H1 (cell line): ENCODE results near the gene SPEN. TPM values are rescaled to one million over a fixed set of nuclear protein-coding genes. Genes with fewer than 3 reads are reported as not detected.

Source experiments
- HDAC6 ChIP-seq: IDR thresholded peaks from one replicate; pipeline ENCODE4 v1.7.1; 2012; ENCODE audit warnings: low read depth, mild to moderate bottlenecking, inconsistent platforms, low read length, moderate library complexity
- SAP30 ChIP-seq: fragments of 300-600 bp; sonication (generic); IDR thresholded peaks from 2 replicates; pipeline ENCODE4 v1.7.1; 2012; ENCODE audit warnings: low read length, moderate library complexity, mild to moderate bottlenecking, inconsistent platforms; ENCODE audit not compliant: insufficient read depth, insufficient replicate concordance
- SRF ChIP-seq: IDR thresholded peaks from 2 replicates; pipeline ENCODE4 v1.6.1; 2011; ENCODE audit warnings: mild to moderate bottlenecking, low read depth, low read length, moderate library complexity
- TBP ChIP-seq: IDR thresholded peaks from 2 replicates; pipeline ENCODE4 v1.6.1; 2011; ENCODE audit warnings: low read depth, low read length, improper control_type of control experiment
- polyA plus RNA-seq, 7 experiments: library from polyadenylated mRNA; depleted of rRNA in 3 of 7; stranded (reverse) in 5 of 7; unstranded in 2 of 7; fragments of >200 nt in 5 of 7; fragments of 200-250 nt in 2 of 7; gene quantifications; 1 replicate in 5 of 7; 2 replicates in 1 of 7; 4 replicates in 1 of 7; pipeline versions ENCODE4 v1.2.1 to v1.2.3, GENCODE V29; 2011 to 2013; ENCODE audit warnings: missing spikeins in 2 of 7, mixed read lengths in 2 of 7
- total RNA-seq: library from RNA; stranded (reverse); fragmentation: NEBNext Ultra II Directional; extraction: Animal tissue kit (Norgen Biotek cat#: 25700); gene quantifications from 2 replicates; pipeline ENCODE4 v1.2.1, GENCODE V29; 2021
- TF ChIP-seq, protein P1 (sequence below): fragments of 300-600 bp; sonication (generic); IDR thresholded peaks from 2 replicates; pipeline ENCODE4 v1.7.1; 2012; ENCODE audit warnings: low read length, moderate library complexity, mild to moderate bottlenecking, inconsistent platforms; ENCODE audit not compliant: insufficient replicate concordance
- TF ChIP-seq, protein P2 (sequence below), 3 experiments: IDR thresholded peaks; 1 replicate in 2 of 3; 2 replicates in 1 of 3; pipeline versions ENCODE4 v1.5.1 to v1.6.1; 2011; ENCODE audit warnings: low read length in 3 of 3, mild to moderate bottlenecking in 3 of 3, inconsistent platforms in 2 of 3, low read depth in 1 of 3, moderate library complexity in 1 of 3; ENCODE audit not compliant: insufficient read depth in 1 of 3; ENCODE audit errors: control extremely low read depth in 1 of 3

The SPEN gene
- total and polyA plus RNA-seq, 2 of the 8 experiments (the other 6 are each of a cell fraction or from before 2014, with no cell fraction given): 12.5 to 52.1 TPM

GRCh38 chr1:15885701-15886610 lies 38.4 kb downstream of the SPEN start (continued):
- TF ChIP-seq, protein P1, sequence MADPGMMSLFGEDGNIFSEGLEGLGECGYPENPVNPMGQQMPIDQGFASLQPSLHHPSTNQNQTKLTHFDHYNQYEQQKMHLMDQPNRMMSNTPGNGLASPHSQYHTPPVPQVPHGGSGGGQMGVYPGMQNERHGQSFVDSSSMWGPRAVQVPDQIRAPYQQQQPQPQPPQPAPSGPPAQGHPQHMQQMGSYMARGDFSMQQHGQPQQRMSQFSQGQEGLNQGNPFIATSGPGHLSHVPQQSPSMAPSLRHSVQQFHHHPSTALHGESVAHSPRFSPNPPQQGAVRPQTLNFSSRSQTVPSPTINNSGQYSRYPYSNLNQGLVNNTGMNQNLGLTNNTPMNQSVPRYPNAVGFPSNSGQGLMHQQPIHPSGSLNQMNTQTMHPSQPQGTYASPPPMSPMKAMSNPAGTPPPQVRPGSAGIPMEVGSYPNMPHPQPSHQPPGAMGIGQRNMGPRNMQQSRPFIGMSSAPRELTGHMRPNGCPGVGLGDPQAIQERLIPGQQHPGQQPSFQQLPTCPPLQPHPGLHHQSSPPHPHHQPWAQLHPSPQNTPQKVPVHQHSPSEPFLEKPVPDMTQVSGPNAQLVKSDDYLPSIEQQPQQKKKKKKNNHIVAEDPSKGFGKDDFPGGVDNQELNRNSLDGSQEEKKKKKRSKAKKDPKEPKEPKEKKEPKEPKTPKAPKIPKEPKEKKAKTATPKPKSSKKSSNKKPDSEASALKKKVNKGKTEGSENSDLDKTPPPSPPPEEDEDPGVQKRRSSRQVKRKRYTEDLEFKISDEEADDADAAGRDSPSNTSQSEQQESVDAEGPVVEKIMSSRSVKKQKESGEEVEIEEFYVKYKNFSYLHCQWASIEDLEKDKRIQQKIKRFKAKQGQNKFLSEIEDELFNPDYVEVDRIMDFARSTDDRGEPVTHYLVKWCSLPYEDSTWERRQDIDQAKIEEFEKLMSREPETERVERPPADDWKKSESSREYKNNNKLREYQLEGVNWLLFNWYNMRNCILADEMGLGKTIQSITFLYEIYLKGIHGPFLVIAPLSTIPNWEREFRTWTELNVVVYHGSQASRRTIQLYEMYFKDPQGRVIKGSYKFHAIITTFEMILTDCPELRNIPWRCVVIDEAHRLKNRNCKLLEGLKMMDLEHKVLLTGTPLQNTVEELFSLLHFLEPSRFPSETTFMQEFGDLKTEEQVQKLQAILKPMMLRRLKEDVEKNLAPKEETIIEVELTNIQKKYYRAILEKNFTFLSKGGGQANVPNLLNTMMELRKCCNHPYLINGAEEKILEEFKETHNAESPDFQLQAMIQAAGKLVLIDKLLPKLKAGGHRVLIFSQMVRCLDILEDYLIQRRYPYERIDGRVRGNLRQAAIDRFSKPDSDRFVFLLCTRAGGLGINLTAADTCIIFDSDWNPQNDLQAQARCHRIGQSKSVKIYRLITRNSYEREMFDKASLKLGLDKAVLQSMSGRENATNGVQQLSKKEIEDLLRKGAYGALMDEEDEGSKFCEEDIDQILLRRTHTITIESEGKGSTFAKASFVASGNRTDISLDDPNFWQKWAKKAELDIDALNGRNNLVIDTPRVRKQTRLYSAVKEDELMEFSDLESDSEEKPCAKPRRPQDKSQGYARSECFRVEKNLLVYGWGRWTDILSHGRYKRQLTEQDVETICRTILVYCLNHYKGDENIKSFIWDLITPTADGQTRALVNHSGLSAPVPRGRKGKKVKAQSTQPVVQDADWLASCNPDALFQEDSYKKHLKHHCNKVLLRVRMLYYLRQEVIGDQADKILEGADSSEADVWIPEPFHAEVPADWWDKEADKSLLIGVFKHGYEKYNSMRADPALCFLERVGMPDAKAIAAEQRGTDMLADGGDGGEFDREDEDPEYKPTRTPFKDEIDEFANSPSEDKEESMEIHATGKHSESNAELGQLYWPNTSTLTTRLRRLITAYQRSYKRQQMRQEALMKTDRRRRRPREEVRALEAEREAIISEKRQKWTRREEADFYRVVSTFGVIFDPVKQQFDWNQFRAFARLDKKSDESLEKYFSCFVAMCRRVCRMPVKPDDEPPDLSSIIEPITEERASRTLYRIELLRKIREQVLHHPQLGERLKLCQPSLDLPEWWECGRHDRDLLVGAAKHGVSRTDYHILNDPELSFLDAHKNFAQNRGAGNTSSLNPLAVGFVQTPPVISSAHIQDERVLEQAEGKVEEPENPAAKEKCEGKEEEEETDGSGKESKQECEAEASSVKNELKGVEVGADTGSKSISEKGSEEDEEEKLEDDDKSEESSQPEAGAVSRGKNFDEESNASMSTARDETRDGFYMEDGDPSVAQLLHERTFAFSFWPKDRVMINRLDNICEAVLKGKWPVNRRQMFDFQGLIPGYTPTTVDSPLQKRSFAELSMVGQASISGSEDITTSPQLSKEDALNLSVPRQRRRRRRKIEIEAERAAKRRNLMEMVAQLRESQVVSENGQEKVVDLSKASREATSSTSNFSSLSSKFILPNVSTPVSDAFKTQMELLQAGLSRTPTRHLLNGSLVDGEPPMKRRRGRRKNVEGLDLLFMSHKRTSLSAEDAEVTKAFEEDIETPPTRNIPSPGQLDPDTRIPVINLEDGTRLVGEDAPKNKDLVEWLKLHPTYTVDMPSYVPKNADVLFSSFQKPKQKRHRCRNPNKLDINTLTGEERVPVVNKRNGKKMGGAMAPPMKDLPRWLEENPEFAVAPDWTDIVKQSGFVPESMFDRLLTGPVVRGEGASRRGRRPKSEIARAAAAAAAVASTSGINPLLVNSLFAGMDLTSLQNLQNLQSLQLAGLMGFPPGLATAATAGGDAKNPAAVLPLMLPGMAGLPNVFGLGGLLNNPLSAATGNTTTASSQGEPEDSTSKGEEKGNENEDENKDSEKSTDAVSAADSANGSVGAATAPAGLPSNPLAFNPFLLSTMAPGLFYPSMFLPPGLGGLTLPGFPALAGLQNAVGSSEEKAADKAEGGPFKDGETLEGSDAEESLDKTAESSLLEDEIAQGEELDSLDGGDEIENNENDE: no peak
- TF ChIP-seq SAP30: no peak
- TF ChIP-seq TBP: peak; percentile 62; the same call in 1 of the 2 replicates
- TF ChIP-seq, protein P2, sequence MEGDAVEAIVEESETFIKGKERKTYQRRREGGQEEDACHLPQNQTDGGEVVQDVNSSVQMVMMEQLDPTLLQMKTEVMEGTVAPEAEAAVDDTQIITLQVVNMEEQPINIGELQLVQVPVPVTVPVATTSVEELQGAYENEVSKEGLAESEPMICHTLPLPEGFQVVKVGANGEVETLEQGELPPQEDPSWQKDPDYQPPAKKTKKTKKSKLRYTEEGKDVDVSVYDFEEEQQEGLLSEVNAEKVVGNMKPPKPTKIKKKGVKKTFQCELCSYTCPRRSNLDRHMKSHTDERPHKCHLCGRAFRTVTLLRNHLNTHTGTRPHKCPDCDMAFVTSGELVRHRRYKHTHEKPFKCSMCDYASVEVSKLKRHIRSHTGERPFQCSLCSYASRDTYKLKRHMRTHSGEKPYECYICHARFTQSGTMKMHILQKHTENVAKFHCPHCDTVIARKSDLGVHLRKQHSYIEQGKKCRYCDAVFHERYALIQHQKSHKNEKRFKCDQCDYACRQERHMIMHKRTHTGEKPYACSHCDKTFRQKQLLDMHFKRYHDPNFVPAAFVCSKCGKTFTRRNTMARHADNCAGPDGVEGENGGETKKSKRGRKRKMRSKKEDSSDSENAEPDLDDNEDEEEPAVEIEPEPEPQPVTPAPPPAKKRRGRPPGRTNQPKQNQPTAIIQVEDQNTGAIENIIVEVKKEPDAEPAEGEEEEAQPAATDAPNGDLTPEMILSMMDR (IDR thresholded peaks at IDR 0.05; ENCODE audit: control extremely low read depth in 1 of 3, insufficient read depth in 1 of 3, low read depth in 1 of 3, low read length in 3 of 3): no peak
- TF ChIP-seq HDAC6: no peak
- no peak for TF ChIP-seq SRF
